HAP-1 (cell line): ENCODE measurements around the gene CPNE6.
A peak's percentile ranks its signal among the peaks of the same experiment; 100 is the strongest.
"Not testable (repeated sequence)": the region's sequence is repeated elsewhere in the genome, so short reads cannot be mapped to it uniquely, and the experiment has no call there.

Experiments
- DNase-seq, 2 experiments: peaks; one replicate each; pipeline ENCODE4 v3.0.0-alpha.2; 2016 to 2020; ENCODE audit warnings: low spot score in 2 of 2
- H3K27me3 ChIP-seq: fragments of 250-450 bp; sonication (Bioruptor Pico); 2 replicates; pipeline ENCODE4 v1.5.1; 2020; ENCODE audit warnings: low read depth, mild to moderate bottlenecking, moderate library complexity
- H3K36me3 ChIP-seq: fragments of 250-450 bp; sonication (Bioruptor Pico); replicated peaks from 2 replicates; pipeline ENCODE4 v1.5.1; 2020; ENCODE audit warnings: mild to moderate bottlenecking
- H3K4me1 ChIP-seq: fragments of 250-450 bp; sonication (Bioruptor Pico); 2 replicates; pipeline ENCODE4 v1.5.1; 2020; ENCODE audit warnings: mild to moderate bottlenecking
- H3K4me3 ChIP-seq: fragments of 250-450 bp; sonication (Bioruptor Pico); 2 replicates; pipeline ENCODE4 v1.5.1; 2020; ENCODE audit warnings: mild to moderate bottlenecking, moderate library complexity
- H3K9me3 ChIP-seq: fragments of 250-450 bp; sonication (Bioruptor Pico); 2 replicates; pipeline ENCODE4 v1.5.1; 2020; ENCODE audit warnings: mild to moderate bottlenecking, moderate library complexity
- in situ Hi-C: fragments of 300-500 bp; cut with MboI; formaldehyde crosslinking; loops from 3 replicates; pipeline ENCODE4 v1.14.3; 2020; ENCODE audit warnings: low sequenced_read_pairs, inconsistent platforms, mixed read lengths

The CPNE6 gene

GRCh38 chr14:24050753-24051152 lies 20.6 kb upstream of the CPNE6 start:
- H3K9me3 ChIP-seq, H3K36me3 ChIP-seq, H3K4me3 ChIP-seq, H3K4me1 ChIP-seq, H3K27me3 ChIP-seq, DNase-seq, in situ Hi-C loops: not testable (repeated sequence)

- in situ Hi-C loops: no loop called here
- H3K27me3 ChIP-seq: peaks cover 5% of the 10 kb centered on the region; the same call in 1 of the 2 replicates
- DNase-seq: no peak
Measured at GRCh38 chr14:24051176-24051788, 20.1 kb upstream of the CPNE6 start.

GRCh38 chr14:24051789-24052655 lies 19.3 kb upstream of the CPNE6 start, which contains the start of gene CARMIL3:
Gene CARMIL3 (plus strand): TSS chr14:24052009. CDS start chr14:24052154, 145 bp downstream.
- peak; percentile 57 to 86 for DNase-seq
- in situ Hi-C loops: no loop called here

More at GRCh38 chr14:24051176-24051788, 20.1 kb upstream of the CPNE6 start:
- Histone ChIP-seq H3K4me3 (peak overlapping the region; percentile 49), H3K9me3 (no peaks in the 10 kb centered on the region), H3K36me3 (no peaks in the 10 kb centered on the region), H3K4me1 (no peaks in the 10 kb centered on the region; the same call in 1 of the 2 replicates)

GRCh38 chr14:24052656-24053547 lies 18.5 kb upstream of the CPNE6 start:
- Histone ChIP-seq H3K4me3 (peak overlapping the region; percentile 49), H3K27me3 (no peaks in the 10 kb centered on the region), H3K4me1 (no peaks in the 10 kb centered on the region; the same call in 1 of the 2 replicates), H3K36me3 (no peaks in the 10 kb centered on the region), H3K9me3 (no peaks in the 10 kb centered on the region)
- in situ Hi-C loops: no loop called here
- no peak for DNase-seq

More at GRCh38 chr14:24051789-24052655, 19.3 kb upstream of the CPNE6 start, which contains the start of gene CARMIL3:
- no peaks in the 10 kb centered on the region for H3K27me3 ChIP-seq
- H3K4me3 ChIP-seq: peak within 1 kb of the TSS; percentile 49
- no peaks in the 10 kb centered on the region; the same call in 1 of the 2 replicates for H3K4me1 ChIP-seq
- H3K36me3 ChIP-seq: no peaks in the 10 kb centered on the region
- H3K9me3 ChIP-seq: no peaks in the 10 kb centered on the region

GRCh38 chr14:24053548-24054323 lies 17.6 kb upstream of the CPNE6 start:
- Histone ChIP-seq H3K36me3 (no peaks in the 10 kb centered on the region), H3K4me1 (no peaks in the 10 kb centered on the region; the same call in 1 of the 2 replicates), H3K9me3 (no peaks in the 10 kb centered on the region), H3K4me3 (no peak overlapping the region), H3K27me3 (no peaks in the 10 kb centered on the region)
- no peak for DNase-seq
- in situ Hi-C loops: no loop called here

GRCh38 chr14:24054324-24054641 lies 17.1 kb upstream of the CPNE6 start:
- no peak for DNase-seq
- no peaks in the 10 kb centered on the region for H3K27me3 ChIP-seq
- in situ Hi-C loops: no loop called here

GRCh38 chr14:24054646-24055045 lies 16.7 kb upstream of the CPNE6 start:
- no peaks in the 10 kb centered on the region; the same call in 1 of the 2 replicates for H3K4me1 ChIP-seq
- no peaks in the 10 kb centered on the region for H3K36me3 ChIP-seq
- in situ Hi-C loops: no loop called here
- no peaks in the 10 kb centered on the region for H3K9me3 ChIP-seq
- DNase-seq: no peak
- no peaks in the 10 kb centered on the region for H3K27me3 ChIP-seq
- H3K4me3 ChIP-seq: no peak overlapping the region

More at GRCh38 chr14:24054324-24054641, 17.1 kb upstream of the CPNE6 start:
- no peaks in the 10 kb centered on the region for H3K9me3 ChIP-seq
- no peaks in the 10 kb centered on the region; the same call in 1 of the 2 replicates for H3K4me1 ChIP-seq
- H3K4me3 ChIP-seq: no peak overlapping the region
- H3K36me3 ChIP-seq: no peaks in the 10 kb centered on the region

GRCh38 chr14:24055971-24056799 lies 15.2 kb upstream of the CPNE6 start:
- in situ Hi-C loops: no loop called here
- DNase-seq: no peak

GRCh38 chr14:24056800-24057184 lies 14.6 kb upstream of the CPNE6 start:
- H3K27me3 ChIP-seq: no peaks in the 10 kb centered on the region
- no peak overlapping the region for H3K4me3 ChIP-seq
- DNase-seq: no peak
- no peaks in the 10 kb centered on the region for H3K4me1 ChIP-seq
- in situ Hi-C loops: no loop called here
- no peaks in the 10 kb centered on the region for H3K9me3 ChIP-seq
- H3K36me3 ChIP-seq: no peaks in the 10 kb centered on the region

More at GRCh38 chr14:24055971-24056799, 15.2 kb upstream of the CPNE6 start:
- Histone ChIP-seq H3K36me3 (no peaks in the 10 kb centered on the region), H3K4me3 (no peak overlapping the region), H3K27me3 (no peaks in the 10 kb centered on the region), H3K9me3 (no peaks in the 10 kb centered on the region), H3K4me1 (no peaks in the 10 kb centered on the region; the same call in 1 of the 2 replicates)

GRCh38 chr14:24057271-24057670 lies 14.1 kb upstream of the CPNE6 start:
- Histone ChIP-seq H3K4me1 (no peaks in the 10 kb centered on the region), H3K4me3 (no peak overlapping the region), H3K27me3 (no peaks in the 10 kb centered on the region), H3K9me3 (no peaks in the 10 kb centered on the region), H3K36me3 (no peaks in the 10 kb centered on the region)
- no peak for DNase-seq
- in situ Hi-C loops: no loop called here

- H3K9me3 ChIP-seq: no peaks in the 10 kb centered on the region
- DNase-seq: no peak
- H3K4me3 ChIP-seq: no peak overlapping the region
- no peaks in the 10 kb centered on the region for H3K4me1 ChIP-seq
- H3K27me3 ChIP-seq: no peaks in the 10 kb centered on the region
- no peaks in the 10 kb centered on the region for H3K36me3 ChIP-seq
- in situ Hi-C loops: no loop called here
Measured at GRCh38 chr14:24057867-24058259, 13.5 kb upstream of the CPNE6 start.

GRCh38 chr14:24058260-24058950 lies 13.0 kb upstream of the CPNE6 start:
- H3K36me3 ChIP-seq: no peaks in the 10 kb centered on the region
- no peaks in the 10 kb centered on the region for H3K27me3 ChIP-seq
- in situ Hi-C loops: no loop called here
- H3K4me3 ChIP-seq: no peak overlapping the region
- H3K4me1 ChIP-seq: no peaks in the 10 kb centered on the region
- H3K9me3 ChIP-seq: no peaks in the 10 kb centered on the region
- DNase-seq: peak; percentile 13 to 40
